Testis (tissue), 3 donors: ENCODE results near the gene ZNF521. TPM values are rescaled to one million over a fixed set of nuclear protein-coding genes. Genes with fewer than 3 reads are reported as not detected.

Experiments used
- DNase-seq: peaks from one replicate; pipeline ENCODE4 v3.0.0-alpha.2; 2019
- H3K27ac ChIP-seq, 2 donors: fragments of 200-600 bp; sonication (generic); one replicate each; pipeline ENCODE4 v1.5.1; 2019
- H3K27me3 ChIP-seq: fragments of 200-600 bp; sonication (generic); one replicate; pipeline ENCODE4 v1.5.1; 2019
- H3K36me3 ChIP-seq: fragments of 200-600 bp; sonication (generic); one replicate; pipeline ENCODE4 v1.5.1; 2017; ENCODE audit warnings: low read depth; ENCODE audit errors: missing control alignments
- H3K4me1 ChIP-seq: fragments of 200-600 bp; sonication (generic); one replicate; pipeline ENCODE4 v1.5.1; 2019
- H3K4me3 ChIP-seq, 2 donors: fragments of 200-600 bp; sonication (generic); one replicate each; pipeline ENCODE4 v1.5.1; 2017 to 2019
- H3K9me3 ChIP-seq: fragments of 200-600 bp; sonication (generic); one replicate; pipeline ENCODE4 v1.5.1; 2017
- POLR2A ChIP-seq: fragments of 450-650 bp; IDR thresholded peaks from one replicate; pipeline ENCODE4 v1.6.1; 2017; ENCODE audit warnings: antibody characterized with exemption, mild to moderate bottlenecking, moderate library complexity
- WGBS, 2 donors: methylation state at CpG; one replicate each; pipeline ENCODE4 v1.1.5; 2018; 5-methylcytosine and 5-hydroxymethylcytosine counted together
- intact Hi-C: fragments of 100-400 bp; cut with DNase I; formaldehyde crosslinking; loops from one replicate; pipeline ENCODE4 v1.15.1; 2023; ENCODE audit warnings: low total_unique reads
- polyA plus RNA-seq: library from polyadenylated mRNA; stranded (reverse); fragments of 350-450 nt; fragmentation: Illumina TruSeq; extraction: RNeasy Lipid Tissue Mini Kit (QIAGEN cat#74804); gene quantifications from one replicate; pipeline ENCODE4 v1.2.3, GENCODE V29; 2014; ENCODE audit warnings: low read depth, low replicate concordance; ENCODE audit not compliant: insufficient read depth
- total RNA-seq, 2 donors: library from RNA; depleted of rRNA; stranded (reverse); fragments of >200 nt; gene quantifications; one replicate each; pipeline ENCODE4 v1.2.3, GENCODE V29; 2016
- TF ChIP-seq, protein P1 (sequence below), 3 experiments: fragments of 450-650 bp in 2 of 3; fragments of 200-600 bp in 1 of 3; sonication (generic) in 1 of 3; IDR thresholded peaks; one replicate each; pipeline ENCODE4 v1.5.1; 2016 to 2019; ENCODE audit warnings: antibody characterized with exemption in 3 of 3, mild to moderate bottlenecking in 2 of 3, moderate library complexity in 1 of 3

The ZNF521 gene
- total and polyA plus RNA-seq, 3 donors from 2014 or later, result 8.7 to 46.9 (median 34.7) TPM

DNA sequence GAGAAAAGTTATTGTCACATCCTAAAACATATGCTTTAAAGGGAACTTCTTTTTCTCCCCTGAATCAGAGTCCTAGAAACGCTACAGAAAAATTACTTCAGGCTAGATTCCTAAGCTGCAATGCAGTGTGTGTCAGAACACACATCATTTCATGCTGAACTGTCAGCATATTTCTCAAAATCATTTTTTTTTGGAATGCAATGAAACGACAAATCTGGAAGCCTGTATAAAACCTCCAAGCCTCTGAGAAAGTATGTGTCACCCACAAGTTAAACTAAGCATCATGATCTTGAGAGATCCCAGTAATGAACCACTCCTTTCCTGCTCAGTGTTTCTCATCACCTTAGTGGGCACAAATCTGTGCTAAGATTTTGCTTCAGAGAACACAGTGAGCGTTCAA is 276.2 kb downstream of the ZNF521 start:
- intact Hi-C loops, result no loop called here
- DNase-seq, result no peak
- Histone ChIP-seq H3K27ac (no peak overlapping the region), H3K4me1 (no peaks in the 10 kb centered on the region), H3K27me3 (no peaks in the 10 kb centered on the region), H3K36me3 (no peaks in the 10 kb centered on the region), H3K9me3 (no peaks in the 10 kb centered on the region), H3K4me3 (no peak overlapping the region)
- WGBS, 2 donors, result 89 to 91% methylated on average over 3 of the region's 3 CpGs
- TF ChIP-seq, protein P1, sequence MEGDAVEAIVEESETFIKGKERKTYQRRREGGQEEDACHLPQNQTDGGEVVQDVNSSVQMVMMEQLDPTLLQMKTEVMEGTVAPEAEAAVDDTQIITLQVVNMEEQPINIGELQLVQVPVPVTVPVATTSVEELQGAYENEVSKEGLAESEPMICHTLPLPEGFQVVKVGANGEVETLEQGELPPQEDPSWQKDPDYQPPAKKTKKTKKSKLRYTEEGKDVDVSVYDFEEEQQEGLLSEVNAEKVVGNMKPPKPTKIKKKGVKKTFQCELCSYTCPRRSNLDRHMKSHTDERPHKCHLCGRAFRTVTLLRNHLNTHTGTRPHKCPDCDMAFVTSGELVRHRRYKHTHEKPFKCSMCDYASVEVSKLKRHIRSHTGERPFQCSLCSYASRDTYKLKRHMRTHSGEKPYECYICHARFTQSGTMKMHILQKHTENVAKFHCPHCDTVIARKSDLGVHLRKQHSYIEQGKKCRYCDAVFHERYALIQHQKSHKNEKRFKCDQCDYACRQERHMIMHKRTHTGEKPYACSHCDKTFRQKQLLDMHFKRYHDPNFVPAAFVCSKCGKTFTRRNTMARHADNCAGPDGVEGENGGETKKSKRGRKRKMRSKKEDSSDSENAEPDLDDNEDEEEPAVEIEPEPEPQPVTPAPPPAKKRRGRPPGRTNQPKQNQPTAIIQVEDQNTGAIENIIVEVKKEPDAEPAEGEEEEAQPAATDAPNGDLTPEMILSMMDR (IDR thresholded peaks at IDR 0.05), result no peak
- TF ChIP-seq POLR2A, result no peak

DNA sequence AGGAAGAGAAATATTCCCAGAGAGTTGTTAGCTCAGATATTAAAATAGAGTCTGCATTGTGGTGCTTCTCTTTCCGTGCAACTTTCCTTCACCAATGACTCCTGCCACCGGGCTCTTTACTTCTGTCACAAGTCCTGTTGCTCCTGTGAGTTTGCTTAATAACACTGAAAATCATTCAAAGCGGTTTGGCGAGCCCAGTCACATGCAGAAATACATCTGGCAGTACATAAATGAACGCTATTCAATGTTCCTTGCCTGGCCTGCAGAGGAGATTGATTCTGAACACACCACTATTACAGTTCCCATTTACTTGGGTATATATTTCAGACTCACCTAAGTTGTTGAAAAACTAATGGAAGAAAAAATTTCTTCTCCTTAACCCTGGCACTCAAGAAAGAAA is 276.6 kb downstream of the ZNF521 start:
- H3K27ac ChIP-seq, result no peak overlapping the region
- intact Hi-C loops, result no loop called here
- H3K4me1 ChIP-seq, result no peaks in the 10 kb centered on the region
- no peaks in the 10 kb centered on the region for H3K27me3 ChIP-seq
- WGBS, 2 donors, result 85 to 92% methylated on average over 5 of the region's 5 CpGs
- no peak overlapping the region for H3K4me3 ChIP-seq
- no peaks in the 10 kb centered on the region for H3K9me3 ChIP-seq
- TF ChIP-seq, protein P1 (IDR thresholded peaks at IDR 0.05), result no peak
- no peak for TF ChIP-seq POLR2A
- H3K36me3 ChIP-seq, result no peaks in the 10 kb centered on the region
- DNase-seq, result no peak

DNA sequence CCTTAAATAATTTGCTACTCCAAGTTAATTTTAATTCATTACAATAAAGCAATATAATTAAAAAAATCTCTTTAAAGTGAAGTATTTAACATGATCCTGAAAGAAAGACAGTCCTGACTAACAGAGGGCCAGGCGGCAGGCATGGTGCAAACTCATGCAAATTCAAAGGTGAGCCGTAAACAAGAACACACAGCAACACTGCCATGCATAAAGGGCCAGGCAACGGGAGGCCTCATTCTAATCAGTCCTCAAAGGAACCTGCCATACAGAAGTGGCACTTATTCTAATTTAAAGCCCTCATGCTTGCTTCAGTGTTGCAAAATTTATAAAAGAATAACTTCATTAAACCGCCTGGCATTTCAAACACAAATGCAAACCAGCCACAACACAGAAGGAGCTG is 277.0 kb downstream of the ZNF521 start:
- 89 to 90% methylated on average over 4 of the region's 4 CpGs for WGBS, 2 donors
- DNase-seq, result no peak
- Histone ChIP-seq H3K4me3 (no peak overlapping the region), H3K9me3 (no peaks in the 10 kb centered on the region), H3K27ac (no peak overlapping the region), H3K4me1 (no peaks in the 10 kb centered on the region), H3K27me3 (no peaks in the 10 kb centered on the region), H3K36me3 (no peaks in the 10 kb centered on the region)
- TF ChIP-seq, protein P1 (IDR thresholded peaks at IDR 0.05), result no peak
- TF ChIP-seq POLR2A, result no peak
- intact Hi-C loops, result no loop called here

DNA sequence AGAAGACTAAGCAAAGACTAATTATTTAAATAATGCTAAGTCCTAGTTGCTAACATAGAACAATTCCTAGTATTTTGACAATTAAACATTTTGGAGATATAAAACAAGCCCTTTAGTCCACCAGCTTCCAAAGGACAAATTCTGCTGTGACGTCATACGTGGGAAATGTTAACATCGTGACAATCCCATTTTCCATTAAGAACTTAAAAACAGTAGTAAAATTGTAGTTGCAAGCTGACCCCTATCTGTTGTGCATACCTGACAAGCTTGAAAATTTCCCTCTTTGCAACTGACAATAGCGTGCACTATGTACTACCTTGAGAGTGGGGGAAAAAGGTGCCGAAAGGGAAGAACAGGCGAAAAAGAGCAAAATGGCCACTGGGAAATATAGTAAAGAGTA is 279.8 kb downstream of the ZNF521 start:
- TF ChIP-seq POLR2A, result no peak
- TF ChIP-seq, protein P1 (IDR thresholded peaks at IDR 0.05), result no peak
- no peak overlapping the region for H3K27ac ChIP-seq
- H3K36me3 ChIP-seq, result no peaks in the 10 kb centered on the region
- H3K4me1 ChIP-seq, result no peaks in the 10 kb centered on the region
- intact Hi-C loops, result no loop called here
- no peaks in the 10 kb centered on the region for H3K27me3 ChIP-seq
- no peak for DNase-seq
- WGBS, 2 donors, result 93 to 97% methylated on average over 6 of the region's 6 CpGs
- H3K9me3 ChIP-seq, result no peaks in the 10 kb centered on the region
- no peak overlapping the region for H3K4me3 ChIP-seq

DNA sequence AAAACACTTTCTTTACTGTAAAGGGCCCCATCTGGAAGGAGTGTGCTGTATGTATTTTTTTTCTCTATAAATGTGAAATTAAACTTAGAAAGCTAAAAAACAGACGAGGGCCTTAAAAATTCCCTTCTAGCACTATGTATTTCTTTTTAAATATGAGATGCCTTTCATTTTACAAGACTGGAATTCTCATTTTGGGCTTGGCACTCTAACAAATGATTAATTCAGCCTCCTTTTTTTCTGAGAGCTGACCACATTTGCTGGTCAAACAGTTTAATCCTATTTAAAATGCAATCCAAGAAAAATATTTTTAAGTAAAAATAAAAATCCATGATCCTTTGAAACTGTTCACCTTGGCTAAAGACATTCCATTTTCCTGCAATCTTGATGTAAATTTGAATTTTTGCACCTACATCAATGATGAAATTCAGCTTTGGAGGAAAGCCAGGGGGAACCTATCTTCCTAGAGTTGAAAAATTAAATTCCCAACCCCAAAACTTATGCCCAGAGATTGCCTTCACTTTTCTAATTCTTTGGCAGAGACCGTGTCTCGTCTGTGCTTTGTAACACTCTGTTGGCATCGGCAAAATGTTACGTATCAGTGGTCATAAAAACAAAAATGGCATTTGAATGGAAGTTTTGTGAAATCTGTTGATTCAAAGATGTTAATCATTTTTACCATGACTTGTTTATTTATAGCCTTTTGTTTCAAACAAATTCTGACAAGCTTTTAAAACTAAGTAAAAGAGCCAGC is 284.5 kb downstream of the ZNF521 start:
- Histone ChIP-seq H3K4me1 (no peaks in the 10 kb centered on the region), H3K27me3 (no peaks in the 10 kb centered on the region), H3K36me3 (no peaks in the 10 kb centered on the region), H3K9me3 (no peaks in the 10 kb centered on the region), H3K27ac (no peak overlapping the region), H3K4me3 (no peak overlapping the region)
- intact Hi-C loops, result no loop called here
- WGBS, 2 donors, result 74 to 89% methylated on average over 5 of the region's 5 CpGs
- TF ChIP-seq, protein P1 (IDR thresholded peaks at IDR 0.05), result no peak
- TF ChIP-seq POLR2A, result no peak
- no peak for DNase-seq
